ENCODE results near the gene OLFM2.

DNA sequence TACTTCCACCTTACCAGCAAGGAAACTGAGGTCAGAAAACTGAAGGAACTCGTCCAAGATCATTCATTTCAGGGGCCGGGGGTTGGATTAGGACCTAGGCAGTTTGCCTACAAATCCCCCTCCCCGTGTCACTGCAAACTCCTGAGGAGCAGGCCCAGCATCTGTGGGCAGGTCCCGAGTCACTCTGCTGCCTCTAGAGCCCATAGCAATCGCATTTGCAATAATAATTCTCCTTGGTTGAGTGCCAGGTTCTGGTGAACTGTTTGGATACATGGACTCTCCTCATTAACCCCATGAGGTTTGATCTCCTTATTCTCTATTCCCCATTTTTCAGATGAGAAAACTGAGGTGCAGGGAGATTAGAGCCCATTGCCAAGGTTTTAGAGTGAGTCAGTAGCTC, 100.3 kb downstream of the OLFM2 start:
- TF ChIP-seq, protein P1, sequence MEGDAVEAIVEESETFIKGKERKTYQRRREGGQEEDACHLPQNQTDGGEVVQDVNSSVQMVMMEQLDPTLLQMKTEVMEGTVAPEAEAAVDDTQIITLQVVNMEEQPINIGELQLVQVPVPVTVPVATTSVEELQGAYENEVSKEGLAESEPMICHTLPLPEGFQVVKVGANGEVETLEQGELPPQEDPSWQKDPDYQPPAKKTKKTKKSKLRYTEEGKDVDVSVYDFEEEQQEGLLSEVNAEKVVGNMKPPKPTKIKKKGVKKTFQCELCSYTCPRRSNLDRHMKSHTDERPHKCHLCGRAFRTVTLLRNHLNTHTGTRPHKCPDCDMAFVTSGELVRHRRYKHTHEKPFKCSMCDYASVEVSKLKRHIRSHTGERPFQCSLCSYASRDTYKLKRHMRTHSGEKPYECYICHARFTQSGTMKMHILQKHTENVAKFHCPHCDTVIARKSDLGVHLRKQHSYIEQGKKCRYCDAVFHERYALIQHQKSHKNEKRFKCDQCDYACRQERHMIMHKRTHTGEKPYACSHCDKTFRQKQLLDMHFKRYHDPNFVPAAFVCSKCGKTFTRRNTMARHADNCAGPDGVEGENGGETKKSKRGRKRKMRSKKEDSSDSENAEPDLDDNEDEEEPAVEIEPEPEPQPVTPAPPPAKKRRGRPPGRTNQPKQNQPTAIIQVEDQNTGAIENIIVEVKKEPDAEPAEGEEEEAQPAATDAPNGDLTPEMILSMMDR (conservative IDR thresholded peaks at IDR 0.05): no peak
- TF ChIP-seq EZH2 (IDR thresholded peaks at IDR 0.05; ENCODE audit: low read depth): no peak
